Esophagus squamous epithelium (tissue), 5 donors: ENCODE measurements around the gene CLEC19A. TPM values are rescaled to one million over a fixed set of nuclear protein-coding genes. Genes with fewer than 3 reads are reported as not detected.

ENCODE experiments used
- DNase-seq: peaks from one replicate; lab custom pipeline; 2025; lab: John Stamatoyannopoulos, UW
- H3K27ac ChIP-seq, 4 donors: fragments of 200-600 bp; sonication (generic); one replicate each; pipeline ENCODE4 v1.5.1; 2016 to 2019; ENCODE audit warnings: mild to moderate bottlenecking in 1 of 4
- H3K27me3 ChIP-seq, 4 donors: fragments of 200-600 bp; sonication (generic); 1 replicate in 3 of 4; 2 replicates in 1 of 4; pipeline versions ENCODE4 v1.5.1 to v1.6.0; 2017 to 2021; ENCODE audit warnings: antibody characterized with exemption in 1 of 4
- H3K36me3 ChIP-seq, 3 donors: fragments of 200-600 bp; sonication (generic); one replicate each; pipeline ENCODE4 v1.5.1; 2016 to 2019
- H3K4me1 ChIP-seq, 3 donors: fragments of 200-600 bp; sonication (generic); one replicate each; pipeline ENCODE4 v1.5.1; 2017 to 2019
- H3K4me3 ChIP-seq, 4 donors: fragments of 200-600 bp; sonication (generic); 1 replicate in 3 of 4; 2 replicates in 1 of 4; pipeline ENCODE4 v1.5.1; 2016 to 2019; ENCODE audit warnings: mild to moderate bottlenecking in 2 of 4, moderate library complexity in 1 of 4
- H3K9me3 ChIP-seq, 3 donors: fragments of 200-600 bp; sonication (generic); one replicate each; pipeline ENCODE4 v1.5.1; 2016 to 2019
- CTCF ChIP-seq, 6 experiments: fragments of 450-650 bp in 4 of 6; fragments of 200-600 bp in 2 of 6; sonication (generic) in 2 of 6; IDR thresholded peaks; one replicate each; pipeline ENCODE4 v1.5.1; 2016 to 2019; ENCODE audit warnings: antibody characterized with exemption in 6 of 6, mild to moderate bottlenecking in 4 of 6, moderate library complexity in 4 of 6
- POLR2A ChIP-seq, 4 donors: fragments of 450-650 bp; IDR thresholded peaks; one replicate each; pipeline ENCODE4 v1.6.1; 2017; ENCODE audit warnings: antibody characterized with exemption in 4 of 4, mild to moderate bottlenecking in 4 of 4, moderate library complexity in 3 of 4
- WGBS, 2 donors: methylation state at CpG; one replicate each; pipeline ENCODE4 v1.1.5; 2018; 5-methylcytosine and 5-hydroxymethylcytosine counted together
- intact Hi-C: fragments of 100-400 bp; cut with DNase I; formaldehyde crosslinking; loops from one replicate; pipeline ENCODE4 v1.15.0; 2022
- total RNA-seq, 4 donors: library from RNA; depleted of rRNA; stranded (reverse); fragments of >200 nt; gene quantifications; one replicate each; pipeline ENCODE4 v1.1.0, GENCODE V29; 2016
- donor health status: DM: yes; HTN: yes; CAD: no.

Gene CLEC19A
- total RNA-seq, 4 donors from 2014 or later, result not detected

GRCh38 chr16:19282101-19282500 lies 3.4 kb upstream of the CLEC19A start:
- no peaks in the 10 kb centered on the region for H3K27me3 ChIP-seq
- no peak overlapping the region for H3K4me3 ChIP-seq
- peaks cover 0 to 18% (median 0%) of the 10 kb centered on the region in 3 donors for H3K4me1 ChIP-seq
- TF ChIP-seq POLR2A (IDR thresholded peaks at IDR 0.05) (no peak), CTCF (IDR thresholded peaks at IDR 0.05) (no peak)
- no peak for DNase-seq
- no peaks in the 10 kb centered on the region for H3K9me3 ChIP-seq
- intact Hi-C loops, result no loop called here
- WGBS, 2 donors, result 49 to 65% methylated on average over 3 of the region's 3 CpGs
- H3K27ac ChIP-seq, result no peak overlapping the region
- no peaks in the 10 kb centered on the region for H3K36me3 ChIP-seq

- Histone ChIP-seq H3K9me3 (no peaks in the 10 kb centered on the region), H3K36me3 (no peaks in the 10 kb centered on the region), H3K4me1 (peaks cover 0 to 24% (median 0%) of the 10 kb centered on the region in 3 donors), H3K27me3 (no peaks in the 10 kb centered on the region), H3K4me3 (no peak overlapping the region), H3K27ac (peak overlapping the region in 1 of 4 donors; percentile 15)
- WGBS, 2 donors, result 69 to 89% methylated on average over 2 of the region's 2 CpGs
- DNase-seq, result no peak
- intact Hi-C loops, result no loop called here
- no peak for TF ChIP-seq CTCF (IDR thresholded peaks at IDR 0.05)
Observed at GRCh38 chr16:19283637-19284036, 1.9 kb upstream of the CLEC19A start.

GRCh38 chr16:19284207-19284606 lies 1.3 kb upstream of the CLEC19A start:
- H3K4me3 ChIP-seq, result no peak overlapping the region
- WGBS, 2 donors, result 18 to 33% methylated on average over 1 of the region's 1 CpG
- no peak for TF ChIP-seq POLR2A (IDR thresholded peaks at IDR 0.05)
- TF ChIP-seq CTCF (IDR thresholded peaks at IDR 0.05), result no peak
- intact Hi-C loops, result no loop called here
- H3K27me3 ChIP-seq, result no peaks in the 10 kb centered on the region
- H3K27ac ChIP-seq, result peak overlapping the region in 1 of 4 donors; percentile 15
- DNase-seq, result no peak
- no peaks in the 10 kb centered on the region for H3K9me3 ChIP-seq
- no peaks in the 10 kb centered on the region for H3K36me3 ChIP-seq
- peaks cover 0 to 28% (median 0%) of the 10 kb centered on the region in 3 donors for H3K4me1 ChIP-seq

- intact Hi-C loops, result no loop called here
- 90% methylated on average over 2 of the region's 2 CpGs for WGBS, 2 donors
- H3K4me3 ChIP-seq, result no peak overlapping the region
- no peak overlapping the region for H3K27ac ChIP-seq
- no peak for DNase-seq
- H3K4me1 ChIP-seq, result peaks cover 0 to 48% (median 6%) of the 10 kb centered on the region in 3 donors
- TF ChIP-seq CTCF (IDR thresholded peaks at IDR 0.05) (no peak), POLR2A (IDR thresholded peaks at IDR 0.05) (no peak)
- H3K27me3 ChIP-seq, result no peaks in the 10 kb centered on the region
- no peaks in the 10 kb centered on the region for H3K9me3 ChIP-seq
- no peaks in the 10 kb centered on the region for H3K36me3 ChIP-seq
Observed at GRCh38 chr16:19286827-19287226, 1.3 kb downstream of the CLEC19A start.

GRCh38 chr16:19287241-19287640 lies 1.7 kb downstream of the CLEC19A start:
- Histone ChIP-seq H3K4me1 (peaks cover 0 to 49% (median 6%) of the 10 kb centered on the region in 3 donors), H3K36me3 (no peaks in the 10 kb centered on the region), H3K9me3 (no peaks in the 10 kb centered on the region), H3K27ac (no peak overlapping the region), H3K4me3 (no peak overlapping the region), H3K27me3 (no peaks in the 10 kb centered on the region)
- 78 to 88% methylated on average over 4 of the region's 4 CpGs for WGBS, 2 donors
- TF ChIP-seq POLR2A (IDR thresholded peaks at IDR 0.05) (no peak), CTCF (IDR thresholded peaks at IDR 0.05) (no peak)
- DNase-seq, result no peak
- intact Hi-C loops, result no loop called here
